ENCODE measurements around the gene PHF12.

The PHF12 gene

GRCh38 chr17:28887871-28888471 lies 63.3 kb downstream of the PHF12 start:
- H3K9me3 ChIP-seq (ENCODE audit: control insufficient read depth, insufficient read depth, low read length): no peaks in the 10 kb centered on the region
- no peaks in the 10 kb centered on the region; the same call in 1 of the 2 replicates for H4K20me1 ChIP-seq (ENCODE audit: control insufficient read depth, insufficient read depth, low read depth, low read length)
- no peak overlapping the region for H3K4me2 ChIP-seq (ENCODE audit: low read length)
- no peak overlapping the region for H3K4me3 ChIP-seq (ENCODE audit: low read length)
- peaks cover 3% of the 10 kb centered on the region; the same call in 1 of the 2 replicates for H3F3A ChIP-seq (ENCODE audit: control insufficient read depth, insufficient read depth)
- H3K4me1 ChIP-seq (ENCODE audit: control insufficient read depth, low read length): peaks cover 47% of the 10 kb centered on the region
- no peak overlapping the region for H3K27ac ChIP-seq (ENCODE audit: low read depth, low read length)
- TF ChIP-seq CTCF (IDR thresholded peaks at IDR 0.05; ENCODE audit: low read depth, low read length, poor library complexity, severe bottlenecking) (no peak), EZH2phosphoT487 (IDR thresholded peaks at IDR 0.05; ENCODE audit: borderline replicate concordance, low read length) (no peak)
- H3K36me3 ChIP-seq (ENCODE audit: control insufficient read depth, low read length): peaks cover 15% of the 10 kb centered on the region; the same call in 1 of the 2 replicates
- peaks cover 14% of the 10 kb centered on the region for H3K79me2 ChIP-seq (ENCODE audit: control insufficient read depth, low read length)
- no peaks in the 10 kb centered on the region for H3K9me2 ChIP-seq (replicated peaks; ENCODE audit: control insufficient read depth, low read length)
- H3K27me3 ChIP-seq (ENCODE audit: control insufficient read depth, low read length): no peaks in the 10 kb centered on the region

GRCh38 chr17:28885951-28886350 lies 65.4 kb downstream of the PHF12 start:
- Histone ChIP-seq H3K36me3 (ENCODE audit: control insufficient read depth, low read length) (peaks cover 9% of the 10 kb centered on the region; the same call in 1 of the 2 replicates), H3K9me2 (replicated peaks; ENCODE audit: control insufficient read depth, low read length) (no peaks in the 10 kb centered on the region), H3K4me3 (ENCODE audit: low read length) (no peak overlapping the region), H3K9me3 (ENCODE audit: control insufficient read depth, insufficient read depth, low read length) (no peaks in the 10 kb centered on the region), H3F3A (ENCODE audit: control insufficient read depth, insufficient read depth) (no peaks in the 10 kb centered on the region), H3K79me2 (ENCODE audit: control insufficient read depth, low read length) (no peaks in the 10 kb centered on the region), H4K20me1 (ENCODE audit: control insufficient read depth, insufficient read depth, low read depth, low read length) (no peaks in the 10 kb centered on the region; the same call in 1 of the 2 replicates), H3K27ac (ENCODE audit: low read depth, low read length) (no peak overlapping the region), H3K4me2 (ENCODE audit: low read length) (no peak overlapping the region), H3K4me1 (ENCODE audit: control insufficient read depth, low read length) (peaks cover 28% of the 10 kb centered on the region), H3K27me3 (ENCODE audit: control insufficient read depth, low read length) (no peaks in the 10 kb centered on the region)
- no peak for TF ChIP-seq EZH2phosphoT487 (IDR thresholded peaks at IDR 0.05; ENCODE audit: borderline replicate concordance, low read length)
- TF ChIP-seq CTCF (IDR thresholded peaks at IDR 0.05; ENCODE audit: low read depth, low read length, poor library complexity, severe bottlenecking): no peak

GRCh38 chr17:28885363-28885762 lies 66.0 kb downstream of the PHF12 start:
- peaks cover 11% of the 10 kb centered on the region; the same call in 1 of the 2 replicates for H3K36me3 ChIP-seq (ENCODE audit: control insufficient read depth, low read length)
- H3K4me1 ChIP-seq (ENCODE audit: control insufficient read depth, low read length): peaks cover 27% of the 10 kb centered on the region
- H3K4me2 ChIP-seq (ENCODE audit: low read length): no peak overlapping the region
- TF ChIP-seq CTCF (IDR thresholded peaks at IDR 0.05; ENCODE audit: low read depth, low read length, poor library complexity, severe bottlenecking): no peak
- TF ChIP-seq EZH2phosphoT487 (IDR thresholded peaks at IDR 0.05; ENCODE audit: borderline replicate concordance, low read length): no peak
- H3K79me2 ChIP-seq (ENCODE audit: control insufficient read depth, low read length): no peaks in the 10 kb centered on the region
- H3K9me3 ChIP-seq (ENCODE audit: control insufficient read depth, insufficient read depth, low read length): no peaks in the 10 kb centered on the region
- H3F3A ChIP-seq (ENCODE audit: control insufficient read depth, insufficient read depth): no peaks in the 10 kb centered on the region
- no peaks in the 10 kb centered on the region; the same call in 1 of the 2 replicates for H4K20me1 ChIP-seq (ENCODE audit: control insufficient read depth, insufficient read depth, low read depth, low read length)
- H3K4me3 ChIP-seq (ENCODE audit: low read length): no peak overlapping the region
- no peaks in the 10 kb centered on the region for H3K9me2 ChIP-seq (replicated peaks; ENCODE audit: control insufficient read depth, low read length)
- H3K27me3 ChIP-seq (ENCODE audit: control insufficient read depth, low read length): no peaks in the 10 kb centered on the region
- H3K27ac ChIP-seq (ENCODE audit: low read depth, low read length): no peak overlapping the region
